Urinary bladder (tissue), 4 donors: ENCODE results near the gene DOP1A. TPM values are rescaled to one million over a fixed set of nuclear protein-coding genes. Genes with fewer than 3 reads are reported as not detected.

ENCODE experiments used
- DNase-seq: peaks from one replicate; pipeline ENCODE4 v3.0.0-alpha.2; 2015; ENCODE audit errors: extremely low spot score
- H3K27ac ChIP-seq: one replicate; pipeline ENCODE4 v1.5.1; 2013; ENCODE audit warnings: low read depth, mild to moderate bottlenecking, moderate library complexity
- H3K36me3 ChIP-seq: one replicate; pipeline ENCODE4 v1.6.1; 2013; ENCODE audit warnings: mild to moderate bottlenecking, moderate library complexity; ENCODE audit not compliant: insufficient read depth
- H3K4me1 ChIP-seq: one replicate; pipeline ENCODE4 v1.6.1; 2013; ENCODE audit warnings: mild to moderate bottlenecking, moderate library complexity; ENCODE audit not compliant: insufficient read depth
- H3K4me3 ChIP-seq: one replicate; pipeline ENCODE4 v1.5.1; 2013; ENCODE audit warnings: low read depth, low read length
- WGBS: extraction: QIAGEN DNeasy Blood & Tissue Kit; methylation state at CpG from one replicate; pipeline ENCODE4 v1.1.7; 2013; 5-methylcytosine and 5-hydroxymethylcytosine counted together
- polyA plus RNA-seq: library from polyadenylated mRNA; stranded (reverse); fragments of 200-250 nt; gene quantifications from one replicate; pipeline ENCODE4 v1.2.3, GENCODE V29; 2013
- total RNA-seq: library from RNA; depleted of rRNA; stranded (reverse); fragments of >200 nt; gene quantifications from one replicate; pipeline ENCODE4 v1.2.3, GENCODE V29; 2014
- donor health status: healthy with polysubstance abuse.
- donor health status: healthy.

Gene DOP1A
- total and polyA plus RNA-seq, 2 donors: 9.9 to 72.4 TPM

- WGBS: 28% methylated on average over 4 of the region's 4 CpGs
- H3K4me1 ChIP-seq: no peaks in the 10 kb centered on the region
- DNase-seq: no peak
- peaks cover 2% of the 10 kb centered on the region for H3K36me3 ChIP-seq
- no peak overlapping the region for H3K27ac ChIP-seq
- no peak overlapping the region for H3K4me3 ChIP-seq
Observed at GRCh38 chr6:83057705-83058321, 9.7 kb upstream of the DOP1A start.

GRCh38 chr6:83061190-83061589, 6.3 kb upstream of the DOP1A start:
- Histone ChIP-seq H3K36me3 (peaks cover 2% of the 10 kb centered on the region), H3K4me3 (no peak overlapping the region), H3K27ac (no peak overlapping the region), H3K4me1 (no peaks in the 10 kb centered on the region)
- DNase-seq: no peak

GRCh38 chr6:83062225-83062624, 5.2 kb upstream of the DOP1A start:
- 92% methylated on average over 1 of the region's 1 CpG for WGBS
- no peak overlapping the region for H3K27ac ChIP-seq
- no peaks in the 10 kb centered on the region for H3K4me1 ChIP-seq
- DNase-seq: no peak
- no peak overlapping the region for H3K4me3 ChIP-seq
- H3K36me3 ChIP-seq: peaks cover 2% of the 10 kb centered on the region

- peak; percentile 55 for DNase-seq
- Histone ChIP-seq H3K27ac (peak within 1 kb of the TSS; percentile 41), H3K36me3 (peaks cover 2% of the 10 kb centered on the region), H3K4me3 (peak within 1 kb of the TSS; percentile 69), H3K4me1 (no peaks in the 10 kb centered on the region)
- WGBS: 3% methylated on average over 48 of the region's 48 CpGs
Observed at GRCh38 chr6:83065511-83066192, 1.8 kb upstream of the DOP1A start, which contains the start of gene UBE3D. TSS of gene UBE3D (minus strand) at chr6:83065841. CDS start at chr6:83065718, 123 bp downstream.

GRCh38 chr6:83068616-83069015, 1.1 kb downstream of the DOP1A start:
- H3K36me3 ChIP-seq: no peaks in the 10 kb centered on the region
- no peak for DNase-seq
- no peaks in the 10 kb centered on the region for H3K4me1 ChIP-seq
- peak overlapping the region; percentile 92 for H3K4me3 ChIP-seq
- no peak overlapping the region for H3K27ac ChIP-seq
- WGBS: 49% methylated on average over 6 of the region's 6 CpGs

GRCh38 chr6:83069633-83070032, 2.2 kb downstream of the DOP1A start:
- Histone ChIP-seq H3K4me1 (no peaks in the 10 kb centered on the region), H3K27ac (no peak overlapping the region), H3K4me3 (no peak overlapping the region), H3K36me3 (no peaks in the 10 kb centered on the region)
- no peak for DNase-seq

GRCh38 chr6:83071023-83071422, 3.6 kb downstream of the DOP1A start:
- H3K4me1 ChIP-seq: no peaks in the 10 kb centered on the region
- H3K4me3 ChIP-seq: no peak overlapping the region
- H3K27ac ChIP-seq: no peak overlapping the region
- 78% methylated on average over 4 of the region's 4 CpGs for whole genome bisulfite sequencing
- H3K36me3 ChIP-seq: no peaks in the 10 kb centered on the region
- no peak for DNase-seq

GRCh38 chr6:83071707-83072106, 4.2 kb downstream of the DOP1A start:
- WGBS: 61% methylated on average over 1 of the region's 1 CpG
- Histone ChIP-seq H3K27ac (no peak overlapping the region), H3K4me3 (no peak overlapping the region), H3K4me1 (no peaks in the 10 kb centered on the region), H3K36me3 (no peaks in the 10 kb centered on the region)
- no peak for DNase-seq

GRCh38 chr6:83072726-83073125, 5.3 kb downstream of the DOP1A start:
- WGBS: 93% methylated on average over 2 of the region's 2 CpGs
- Histone ChIP-seq H3K27ac (no peak overlapping the region), H3K4me1 (no peaks in the 10 kb centered on the region), H3K36me3 (no peaks in the 10 kb centered on the region), H3K4me3 (no peak overlapping the region)
- DNase-seq: no peak

GRCh38 chr6:83073615-83074014, 6.1 kb downstream of the DOP1A start:
- Histone ChIP-seq H3K27ac (no peak overlapping the region), H3K36me3 (no peaks in the 10 kb centered on the region), H3K4me1 (no peaks in the 10 kb centered on the region), H3K4me3 (no peak overlapping the region)
- DNase-seq: no peak
- 94% methylated on average over 1 of the region's 1 CpG for WGBS

- H3K36me3 ChIP-seq: no peaks in the 10 kb centered on the region
- no peak overlapping the region for H3K4me3 ChIP-seq
- no peak for DNase-seq
- WGBS: 27% methylated on average over 1 of the region's 1 CpG
- H3K4me1 ChIP-seq: no peaks in the 10 kb centered on the region
- H3K27ac ChIP-seq: no peak overlapping the region
Observed at GRCh38 chr6:83083476-83083875, 16.0 kb downstream of the DOP1A start.

GRCh38 chr6:83086751-83087150, 19.3 kb downstream of the DOP1A start:
- no peak for DNase-seq

GRCh38 chr6:83092756-83093399, 25.4 kb downstream of the DOP1A start:
- DNase-seq: no peak
- H3K4me1 ChIP-seq: no peaks in the 10 kb centered on the region
- H3K4me3 ChIP-seq: no peak overlapping the region
- H3K27ac ChIP-seq: no peak overlapping the region
- H3K36me3 ChIP-seq: no peaks in the 10 kb centered on the region
- WGBS: 53% methylated on average over 3 of the region's 3 CpGs

More at GRCh38 chr6:83086751-83087150, 19.3 kb downstream of the DOP1A start:
- H3K4me3 ChIP-seq: no peak overlapping the region
- H3K36me3 ChIP-seq: no peaks in the 10 kb centered on the region
- H3K27ac ChIP-seq: no peak overlapping the region
- 98% methylated on average over 2 of the region's 2 CpGs for WGBS
- no peaks in the 10 kb centered on the region for H3K4me1 ChIP-seq

- no peaks in the 10 kb centered on the region for H3K36me3 ChIP-seq
- no peaks in the 10 kb centered on the region for H3K4me1 ChIP-seq
- H3K4me3 ChIP-seq: no peak overlapping the region
- no peak for DNase-seq
- no peak overlapping the region for H3K27ac ChIP-seq
- 79% methylated on average over 2 of the region's 2 CpGs for WGBS
Observed at GRCh38 chr6:83096791-83097190, 29.3 kb downstream of the DOP1A start.
